HG03097 (cell line): Measurements from ENCODE around the gene SFT2D2.

ENCODE experiments used
- ATAC-seq: cut with Tn5 transposase; IDR thresholded peaks from one replicate; pipeline ENCODE4 v1.9.1; 2021; ENCODE audit not compliant: unreplicated experiment, low FRiP score

SFT2D2 gene

DNA sequence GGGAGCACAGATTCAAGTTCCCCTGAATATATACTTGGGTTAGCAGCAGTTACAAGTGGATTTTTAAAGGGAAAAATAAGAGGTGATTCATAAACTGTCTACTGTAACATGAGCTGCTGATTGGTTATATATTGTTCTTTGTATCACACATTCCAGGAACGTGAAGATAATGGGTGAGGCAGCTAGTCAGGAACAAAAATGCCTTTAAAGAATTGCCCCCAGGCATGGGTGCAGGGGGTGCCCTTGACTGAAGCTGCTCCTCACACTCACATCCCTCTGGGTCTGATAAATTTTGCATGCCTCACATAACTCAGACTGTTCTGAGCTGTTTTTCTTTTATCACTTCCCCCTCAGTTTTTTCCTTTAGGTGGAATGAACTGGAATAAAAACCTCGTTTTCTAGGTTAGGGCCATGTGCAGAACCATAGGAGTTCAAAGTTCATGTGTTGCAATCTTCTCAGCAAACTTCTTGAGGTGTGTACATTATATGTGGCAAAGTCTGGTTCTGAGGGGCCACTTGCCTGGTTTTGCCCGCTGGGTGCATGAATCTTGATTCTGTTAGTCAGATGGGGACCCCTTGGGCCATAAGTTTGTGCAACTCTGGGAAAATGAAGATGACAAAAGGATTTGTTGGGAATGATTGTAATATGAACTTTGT is 76.0 kb downstream of the SFT2D2 start:
- ATAC-seq: no peak
